Tibial nerve (tissue), 4 donors: ENCODE results near the gene MAN2A1. TPM values are rescaled to one million over a fixed set of nuclear protein-coding genes. Genes with fewer than 3 reads are reported as not detected.
A peak's percentile ranks its signal among the peaks of the same experiment; 100 is the strongest.

Source experiments
- DNase-seq, 2 donors: peaks; one replicate each; pipeline ENCODE4 v3.0.0-alpha.2; 2019; ENCODE audit warnings: low spot score in 2 of 2
- H3K27ac ChIP-seq, 4 donors: fragments of 200-600 bp; sonication (generic) in 3 of 4; one replicate each; pipeline ENCODE4 v1.5.1; 2017 to 2019; ENCODE audit warnings: mild to moderate bottlenecking in 1 of 4
- H3K27me3 ChIP-seq, 2 donors: fragments of 200-600 bp; sonication (generic) in 1 of 2; one replicate each; pipeline versions ENCODE4 v1.5.1 to v1.6.0; 2017 to 2019
- H3K36me3 ChIP-seq, 3 donors: fragments of 200-600 bp; sonication (generic); one replicate each; pipeline ENCODE4 v1.5.1; 2018 to 2019
- H3K4me1 ChIP-seq, 4 donors: fragments of 200-600 bp; sonication (generic) in 3 of 4; one replicate each; pipeline ENCODE4 v1.5.1; 2017 to 2019
- H3K4me3 ChIP-seq, 4 donors: fragments of 200-600 bp; sonication (generic) in 3 of 4; one replicate each; pipeline ENCODE4 v1.5.1; 2017 to 2019; ENCODE audit warnings: mild to moderate bottlenecking in 1 of 4, moderate library complexity in 1 of 4
- H3K9me3 ChIP-seq, 4 donors: fragments of 200-600 bp; sonication (generic) in 3 of 4; one replicate each; pipeline ENCODE4 v1.5.1; 2017 to 2019
- CTCF ChIP-seq, 5 experiments: fragments of 200-600 bp in 3 of 5; fragments of 450-650 bp in 2 of 5; sonication (generic) in 3 of 5; IDR thresholded peaks; one replicate each; pipeline ENCODE4 v1.5.1; 2016 to 2019; ENCODE audit warnings: antibody characterized with exemption in 5 of 5, mild to moderate bottlenecking in 3 of 5, moderate library complexity in 2 of 5
- EP300 ChIP-seq, 2 donors: sonication (generic); formaldehyde crosslinking; IDR thresholded peaks; one replicate each; pipeline ENCODE4 v1.6.1; 2017; ENCODE audit warnings: antibody characterized with exemption in 2 of 2, mild to moderate bottlenecking in 1 of 2
- POLR2A ChIP-seq, 2 donors: fragments of 450-650 bp; IDR thresholded peaks; one replicate each; pipeline ENCODE4 v1.6.1; 2017; ENCODE audit warnings: antibody characterized with exemption in 2 of 2, mild to moderate bottlenecking in 2 of 2, moderate library complexity in 2 of 2
- WGBS, 2 donors: methylation state at CpG; one replicate each; pipeline ENCODE4 v1.1.5; 2018; 5-methylcytosine and 5-hydroxymethylcytosine counted together
- total RNA-seq, 4 donors: library from RNA; depleted of rRNA; stranded (reverse); fragments of >200 nt; gene quantifications; one replicate each; pipeline ENCODE4 v1.1.0, GENCODE V29; 2016

The MAN2A1 gene
- total RNA-seq, 4 donors from 2014 or later: 50.0 to 66.0 (median 56.7) TPM

- TF ChIP-seq EP300 (IDR thresholded peaks at IDR 0.05) (no peak), POLR2A (IDR thresholded peaks at IDR 0.05) (no peak), CTCF (IDR thresholded peaks at IDR 0.05) (no peak)
- Histone ChIP-seq H3K4me1 (peaks cover 0 to 10% (median 0%) of the 10 kb centered on the region in 4 donors), H3K36me3 (no peaks in the 10 kb centered on the region), H3K9me3 (no peaks in the 10 kb centered on the region), H3K27ac (no peak overlapping the region), H3K27me3 (no peaks in the 10 kb centered on the region), H3K4me3 (no peak overlapping the region)
- peak in 1 of 2 donors; percentile 16 for DNase-seq
- 59 to 61% methylated on average over 3 of the region's 3 CpGs for WGBS, 2 donors
Measured at GRCh38 chr5:109907189-109907588, 217.5 kb downstream of the MAN2A1 start.

GRCh38 chr5:109907731-109908130 lies 218.0 kb downstream of the MAN2A1 start:
- TF ChIP-seq EP300 (IDR thresholded peaks at IDR 0.05) (no peak), CTCF (IDR thresholded peaks at IDR 0.05) (no peak), POLR2A (IDR thresholded peaks at IDR 0.05) (no peak)
- Histone ChIP-seq H3K9me3 (no peaks in the 10 kb centered on the region), H3K27ac (no peak overlapping the region), H3K4me1 (peaks cover 0 to 10% (median 0%) of the 10 kb centered on the region in 4 donors), H3K27me3 (no peaks in the 10 kb centered on the region), H3K36me3 (no peaks in the 10 kb centered on the region), H3K4me3 (no peak overlapping the region)
- DNase-seq: peak in 1 of 2 donors; percentile 23
- WGBS, 2 donors: 65 to 71% methylated on average over 2 of the region's 2 CpGs

GRCh38 chr5:109908366-109908765 lies 218.6 kb downstream of the MAN2A1 start:
- Histone ChIP-seq H3K36me3 (no peaks in the 10 kb centered on the region), H3K27me3 (no peaks in the 10 kb centered on the region), H3K9me3 (no peaks in the 10 kb centered on the region), H3K4me1 (peaks cover 0 to 10% (median 0%) of the 10 kb centered on the region in 4 donors), H3K4me3 (no peak overlapping the region), H3K27ac (no peak overlapping the region)
- 85 to 95% methylated on average over 3 of the region's 3 CpGs for WGBS, 2 donors
- DNase-seq: no peak
- TF ChIP-seq POLR2A (IDR thresholded peaks at IDR 0.05): no peak
- no peak for TF ChIP-seq EP300 (IDR thresholded peaks at IDR 0.05)
- no peak for TF ChIP-seq CTCF (IDR thresholded peaks at IDR 0.05)

GRCh38 chr5:109910874-109911273 lies 221.1 kb downstream of the MAN2A1 start:
- TF ChIP-seq EP300 (IDR thresholded peaks at IDR 0.05) (no peak), CTCF (IDR thresholded peaks at IDR 0.05) (no peak), POLR2A (IDR thresholded peaks at IDR 0.05) (no peak)
- Histone ChIP-seq H3K36me3 (no peaks in the 10 kb centered on the region), H3K27me3 (no peaks in the 10 kb centered on the region), H3K9me3 (no peaks in the 10 kb centered on the region), H3K27ac (no peak overlapping the region), H3K4me3 (no peak overlapping the region), H3K4me1 (peaks cover 0 to 10% (median 0%) of the 10 kb centered on the region in 4 donors)
- WGBS, 2 donors: 70 to 78% methylated on average over 5 of the region's 5 CpGs
- no peak for DNase-seq

GRCh38 chr5:109911731-109912130 lies 222.0 kb downstream of the MAN2A1 start:
- DNase-seq: no peak
- TF ChIP-seq CTCF (IDR thresholded peaks at IDR 0.05) (no peak), EP300 (IDR thresholded peaks at IDR 0.05) (peak in 1 of 2 donors; percentile 34)

More at GRCh38 chr5:109911731-109912130, 222.0 kb downstream of the MAN2A1 start:
- WGBS, 2 donors: 52 to 73% methylated on average over 3 of the region's 3 CpGs
- H3K4me1 ChIP-seq: peaks cover 0 to 10% (median 0%) of the 10 kb centered on the region in 4 donors
- peak overlapping the region in 1 of 4 donors; percentile 15 for H3K27ac ChIP-seq
- no peaks in the 10 kb centered on the region for H3K9me3 ChIP-seq
- no peaks in the 10 kb centered on the region for H3K27me3 ChIP-seq
- H3K4me3 ChIP-seq: no peak overlapping the region
- no peaks in the 10 kb centered on the region for H3K36me3 ChIP-seq
